ENCODE data around the gene ARRDC3. TPM values are rescaled to one million over a fixed set of nuclear protein-coding genes. Genes with fewer than 3 reads are reported as not detected.
"Not testable (repeated sequence)": the region's sequence is repeated elsewhere in the genome, so short reads cannot be mapped to it uniquely, and the experiment has no call there.

Gene ARRDC3
- total RNA-seq, 2 experiments from 2014 or later = 46.5 to 47.1 TPM

DNA sequence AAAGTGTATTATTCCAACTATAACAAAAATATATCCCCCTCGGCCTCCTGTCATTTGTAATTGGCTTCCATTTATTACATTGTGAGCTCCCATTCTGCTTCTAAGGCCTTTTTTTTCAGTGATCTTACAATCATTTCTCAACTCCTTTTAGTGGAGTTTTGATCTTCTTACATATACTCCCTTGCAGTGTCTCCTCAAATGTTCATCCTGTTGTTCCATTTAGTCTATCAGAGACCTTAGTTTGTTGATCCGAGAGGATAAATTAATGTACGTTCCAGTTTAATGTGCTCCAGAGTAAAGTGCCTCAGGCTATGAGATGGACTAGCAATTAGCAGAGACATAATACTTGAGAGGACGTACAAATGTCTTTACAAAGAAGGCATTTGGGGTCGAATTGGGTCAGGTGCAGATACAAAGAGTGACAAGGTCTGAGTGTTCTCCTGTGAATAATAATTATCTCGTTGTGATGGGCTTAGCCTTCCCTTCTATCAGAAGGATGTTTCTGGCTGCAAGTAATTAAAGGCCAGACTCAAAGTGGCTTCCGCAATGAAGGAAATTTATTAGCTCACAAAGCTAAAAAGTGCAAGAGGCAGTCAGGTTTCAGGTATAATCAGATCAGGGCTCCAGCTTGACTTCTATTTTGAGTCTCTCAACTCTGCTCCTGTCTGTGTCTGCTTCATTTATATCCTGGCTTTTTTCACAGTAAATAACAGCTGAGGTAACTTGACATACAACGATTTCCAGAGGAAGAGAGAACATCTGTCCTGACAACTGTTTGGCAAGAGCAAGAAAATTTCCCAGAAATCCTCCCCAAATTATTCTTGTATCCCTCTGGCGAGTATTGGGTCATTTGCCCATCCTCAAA is 30.1 kb downstream of the ARRDC3 start:
- H3K9me3 Mint-ChIP-seq = peaks cover 2% of the 10 kb centered on the region
- POLR2A ChIA-PET = no interaction called here
- no peak for DNase-seq
- H3K36me3 Mint-ChIP-seq (ENCODE audit: low read depth) = peaks cover 5% of the 10 kb centered on the region
- H3K4me1 Mint-ChIP-seq = no peaks in the 10 kb centered on the region
- CTCF ChIA-PET = no interaction called here
- H3K27ac Mint-ChIP-seq = no peak overlapping the region
- no peak overlapping the region for H3K4me3 Mint-ChIP-seq
- peaks cover 28% of the 10 kb centered on the region for H3K27me3 Mint-ChIP-seq

GRCh38 chr5:91345461-91345860 is 37.7 kb downstream of the ARRDC3 start:
- POLR2A ChIA-PET = no interaction called here
- Mint-ChIP-seq H3K4me1 (no peaks in the 10 kb centered on the region), H3K27me3 (peaks cover 6% of the 10 kb centered on the region), H3K9me3 (peaks cover 5% of the 10 kb centered on the region), H3K36me3 (ENCODE audit: low read depth) (peaks cover 5% of the 10 kb centered on the region), H3K4me3 (no peak overlapping the region), H3K27ac (no peak overlapping the region)
- no peak for DNase-seq
- CTCF ChIA-PET = interaction anchor here (0.7 kb wide), 1 partner anchor 22 kb away, joined by 3 read pairs; no protein-coding TSS in a partner anchor

- DNase-seq; H3K27me3 Mint-ChIP-seq; POLR2A ChIA-PET; H3K4me3 Mint-ChIP-seq; CTCF ChIA-PET; H3K27ac Mint-ChIP-seq; H3K9me3 Mint-ChIP-seq; H3K36me3 Mint-ChIP-seq (ENCODE audit: low read depth); H3K4me1 Mint-ChIP-seq: not testable (repeated sequence)
Observed at GRCh38 chr5:91344661-91345200, 38.4 kb downstream of the ARRDC3 start.

DNA sequence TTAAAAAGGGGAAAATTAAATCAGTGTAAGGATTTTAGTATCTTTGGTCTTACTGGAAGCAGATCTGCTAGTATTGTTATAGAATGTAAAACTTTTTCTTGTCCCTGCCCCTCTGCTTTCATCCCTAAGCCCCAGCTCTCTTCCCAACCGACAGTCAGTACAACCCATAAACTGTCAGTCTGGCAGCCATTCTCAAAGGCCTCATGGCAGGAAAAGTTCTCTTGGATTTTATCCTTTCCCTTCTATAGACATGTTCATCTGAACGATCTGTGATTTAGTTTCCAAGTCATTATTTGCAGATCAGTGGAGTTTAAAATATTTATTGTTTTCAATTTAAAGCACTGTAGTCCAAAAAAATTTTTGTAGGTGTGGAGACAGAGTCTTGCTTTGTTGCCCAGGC is 39.2 kb downstream of the ARRDC3 start:
- Mint-ChIP-seq H3K4me3 (no peak overlapping the region), H3K4me1 (no peaks in the 10 kb centered on the region), H3K27ac (no peak overlapping the region), H3K27me3 (peaks cover 5% of the 10 kb centered on the region), H3K36me3 (ENCODE audit: low read depth) (peaks cover 5% of the 10 kb centered on the region), H3K9me3 (peaks cover 5% of the 10 kb centered on the region)
- ChIA-PET CTCF (no interaction called here), POLR2A (no interaction called here)
- DNase-seq = no peak

DNA sequence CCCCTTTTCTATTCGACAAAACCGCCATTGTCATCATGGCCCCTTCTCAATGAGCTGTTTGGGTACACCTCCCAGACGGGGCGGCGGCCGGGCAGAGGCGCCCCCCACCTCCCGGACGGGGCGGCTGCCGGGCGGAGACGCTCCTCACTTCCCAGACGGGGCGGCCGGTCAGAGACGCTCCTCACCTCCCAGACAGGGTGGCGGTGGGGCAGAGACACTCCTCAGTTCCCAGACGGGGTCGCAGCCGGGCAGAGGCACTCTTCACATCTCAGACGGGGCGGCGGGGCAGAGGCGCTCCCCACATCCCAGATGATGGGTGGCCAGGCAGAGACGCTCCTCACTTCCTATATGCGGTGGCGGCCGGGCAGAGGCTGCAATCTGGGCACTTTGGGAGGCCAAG is 40.2 kb downstream of the ARRDC3 start:
- CTCF ChIA-PET; DNase-seq; H3K27me3 Mint-ChIP-seq; H3K4me1 Mint-ChIP-seq; H3K27ac Mint-ChIP-seq; H3K36me3 Mint-ChIP-seq (ENCODE audit: low read depth); H3K4me3 Mint-ChIP-seq; H3K9me3 Mint-ChIP-seq: not testable (repeated sequence)
- POLR2A ChIA-PET = interaction anchor here (1.7 kb wide), 1 partner anchor 10 kb away, joined by 5 read pairs; no protein-coding TSS in a partner anchor

GRCh38 chr5:91341154-91341553 is 42.0 kb downstream of the ARRDC3 start:
- Mint-ChIP-seq H3K4me3 (no peak overlapping the region), H3K9me3 (peaks cover 2% of the 10 kb centered on the region), H3K27me3 (peaks cover 2% of the 10 kb centered on the region), H3K27ac (no peak overlapping the region), H3K36me3 (ENCODE audit: low read depth) (no peaks in the 10 kb centered on the region), H3K4me1 (no peaks in the 10 kb centered on the region)
- ChIA-PET CTCF (interaction anchor here (1.1 kb wide), 1 partner anchor 9 kb away, joined by 3 read pairs; no protein-coding TSS in a partner anchor), POLR2A (interaction anchor here (0.7 to 1.7 kb wide), 3 partner anchors 8 to 42 kb away, joined by 3 to 5 read pairs (median 3); partner anchors contain the start of gene ARRDC3)
- no peak for DNase-seq

GRCh38 chr5:91340532-91340931 is 42.6 kb downstream of the ARRDC3 start:
- peaks cover 2% of the 10 kb centered on the region for H3K9me3 Mint-ChIP-seq
- H3K27me3 Mint-ChIP-seq = peaks cover 2% of the 10 kb centered on the region
- H3K27ac Mint-ChIP-seq = no peak overlapping the region
- ChIA-PET CTCF (interaction anchor here (1.1 kb wide), 1 partner anchor 8 kb away, joined by 3 read pairs; no protein-coding TSS in a partner anchor), POLR2A (no interaction called here)
- no peak overlapping the region for H3K4me3 Mint-ChIP-seq
- no peaks in the 10 kb centered on the region for H3K4me1 Mint-ChIP-seq
- H3K36me3 Mint-ChIP-seq (ENCODE audit: low read depth) = no peaks in the 10 kb centered on the region
- no peak for DNase-seq

DNA sequence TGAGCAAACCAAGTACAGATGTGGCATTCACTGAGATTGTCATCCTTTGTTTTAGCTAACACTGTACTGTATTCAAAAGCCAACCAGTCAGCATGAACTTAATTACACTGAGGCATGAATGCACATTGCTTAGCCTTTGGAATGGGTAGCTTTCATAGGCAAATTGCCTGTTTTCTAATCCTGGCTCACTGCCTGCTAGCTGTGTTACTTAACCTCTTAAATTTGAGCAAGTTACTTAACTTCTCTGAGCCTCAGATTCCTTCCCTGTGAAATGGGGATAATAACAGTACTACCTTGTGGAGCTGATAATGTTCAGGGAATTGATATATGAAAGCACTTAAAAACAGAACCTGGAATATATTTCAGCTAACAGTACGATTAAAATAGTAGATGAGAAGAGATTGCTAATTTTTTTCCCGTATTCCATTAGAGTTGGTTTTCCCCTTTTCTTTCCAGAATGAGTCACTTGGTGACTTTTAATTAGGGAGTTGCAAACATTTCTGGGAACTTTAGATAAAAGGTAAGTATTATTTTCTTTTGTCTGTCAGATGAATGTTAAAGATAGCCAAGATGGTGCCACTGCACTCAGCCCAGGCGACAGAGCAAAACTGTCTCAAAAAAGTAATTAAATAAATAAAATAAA is 43.9 kb downstream of the ARRDC3 start:
- Mint-ChIP-seq H3K4me3 (no peak overlapping the region), H3K4me1 (no peaks in the 10 kb centered on the region), H3K27me3 (no peaks in the 10 kb centered on the region), H3K9me3 (peaks cover 2% of the 10 kb centered on the region), H3K27ac (no peak overlapping the region), H3K36me3 (ENCODE audit: low read depth) (no peaks in the 10 kb centered on the region)
- DNase-seq = no peak
- ChIA-PET CTCF (interaction anchor here (1.0 kb wide), 1 partner anchor 45 kb away, joined by 3 read pairs; no protein-coding TSS in a partner anchor), POLR2A (no interaction called here)

GRCh38 chr5:91332267-91333045 is 50.7 kb downstream of the ARRDC3 start:
- peak; percentile 50 for DNase-seq
- ChIA-PET POLR2A (interaction anchor here (1.2 to 5.5 kb wide), 7 partner anchors 9 to 52 kb away, joined by 3 to 46 read pairs (median 7); partner anchors contain the start of gene ARRDC3), CTCF (interaction anchor here (0.7 to 1.6 kb wide), 3 partner anchors 9 to 61 kb away, joined by 3 to 5 read pairs (median 3); no protein-coding TSS in a partner anchor)
- Mint-ChIP-seq H3K4me1 (peaks cover 36% of the 10 kb centered on the region), H3K36me3 (ENCODE audit: low read depth) (no peaks in the 10 kb centered on the region), H3K4me3 (no peak overlapping the region), H3K27me3 (peaks cover 2% of the 10 kb centered on the region), H3K27ac (peak overlapping the region; percentile 61), H3K9me3 (no peaks in the 10 kb centered on the region)

DNA sequence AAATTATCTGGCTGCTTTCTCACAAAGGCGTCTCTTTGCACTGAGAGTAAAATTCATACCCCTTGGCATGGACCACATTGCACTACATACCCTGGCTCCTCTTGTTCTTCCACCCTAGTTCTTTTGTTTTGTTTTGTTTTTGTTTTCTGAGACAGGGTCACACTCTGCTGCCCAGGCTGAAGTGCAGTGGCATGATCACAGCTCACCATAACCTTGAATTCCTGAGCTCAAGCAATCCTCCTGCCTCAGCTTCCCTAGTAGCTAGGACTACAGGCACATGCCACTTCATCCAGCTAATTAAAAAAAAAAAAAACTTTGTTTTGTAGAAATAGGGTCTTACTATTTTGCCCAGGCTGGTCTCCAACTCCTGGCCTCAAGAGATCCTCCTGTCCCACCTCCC is 51.4 kb downstream of the ARRDC3 start:
- ChIA-PET POLR2A (interaction anchor here (1.2 to 5.5 kb wide), 7 partner anchors 10 to 52 kb away, joined by 3 to 46 read pairs (median 7); partner anchors contain the start of gene ARRDC3), CTCF (interaction anchor here (1.4 to 1.6 kb wide), 2 partner anchors 53 to 60 kb away, joined by 3 to 5 read pairs; no protein-coding TSS in a partner anchor)
- DNase-seq = no peak
- Mint-ChIP-seq H3K27ac (peak overlapping the region; percentile 36), H3K27me3 (peaks cover 2% of the 10 kb centered on the region), H3K9me3 (no peaks in the 10 kb centered on the region), H3K36me3 (ENCODE audit: low read depth) (no peaks in the 10 kb centered on the region), H3K4me1 (peaks cover 36% of the 10 kb centered on the region), H3K4me3 (no peak overlapping the region)

DNA sequence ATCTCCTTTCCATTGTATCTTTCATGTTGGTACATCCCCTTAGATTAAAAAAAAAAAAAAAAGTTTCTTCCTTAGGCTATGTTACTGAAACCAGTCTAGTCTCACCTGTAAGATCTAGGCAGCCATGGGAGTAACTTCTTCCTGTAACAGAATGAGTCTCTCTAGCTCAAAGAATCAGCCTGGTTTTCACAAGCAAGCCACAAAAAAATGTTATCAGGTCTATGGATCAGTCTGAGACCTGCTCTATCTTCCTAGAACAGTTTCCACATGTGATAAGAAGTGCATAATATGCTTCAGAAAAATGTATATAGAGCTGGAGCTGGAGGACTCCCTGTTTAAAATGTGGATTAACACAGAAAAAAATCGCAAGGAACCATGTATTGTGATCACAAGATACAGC is 53.8 kb downstream of the ARRDC3 start:
- peak; percentile 17 for DNase-seq
- CTCF ChIA-PET = interaction anchor here (0.6 to 1.1 kb wide), 6 partner anchors 10 to 52 kb away, joined by 3 to 7 read pairs (median 4); no protein-coding TSS in a partner anchor
- Mint-ChIP-seq H3K36me3 (ENCODE audit: low read depth) (no peaks in the 10 kb centered on the region), H3K27me3 (peaks cover 4% of the 10 kb centered on the region), H3K4me3 (no peak overlapping the region), H3K27ac (no peak overlapping the region), H3K9me3 (no peaks in the 10 kb centered on the region), H3K4me1 (peaks cover 36% of the 10 kb centered on the region)
- POLR2A ChIA-PET = interaction anchor here (0.7 to 5.5 kb wide), 6 partner anchors 13 to 54 kb away, joined by 4 to 46 read pairs (median 9); partner anchors contain the start of gene ARRDC3

DNA sequence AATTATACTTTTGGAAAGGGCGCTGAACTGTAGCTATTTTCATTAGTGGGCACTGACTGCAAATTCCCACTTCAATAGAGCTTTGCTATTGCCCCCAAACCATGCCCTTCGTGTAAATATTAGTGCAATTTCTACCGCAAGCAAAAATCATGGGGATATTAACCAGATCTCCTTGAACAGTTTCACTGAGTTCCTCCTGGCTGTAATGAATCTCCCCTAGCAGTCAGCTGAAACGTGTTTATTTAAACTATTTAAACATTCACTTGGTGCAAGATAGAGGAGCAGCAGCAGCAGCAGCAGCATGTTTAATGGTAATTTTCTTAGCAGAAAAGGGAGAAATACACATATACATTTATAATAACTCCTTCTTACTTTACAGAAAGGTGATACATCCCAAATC is 54.4 kb downstream of the ARRDC3 start:
- DNase-seq = no peak
- no peaks in the 10 kb centered on the region for H3K36me3 Mint-ChIP-seq (ENCODE audit: low read depth)
- no peak overlapping the region for H3K27ac Mint-ChIP-seq
- H3K27me3 Mint-ChIP-seq = peaks cover 4% of the 10 kb centered on the region
- no peak overlapping the region for H3K4me3 Mint-ChIP-seq
- peaks cover 37% of the 10 kb centered on the region for H3K4me1 Mint-ChIP-seq
- no peaks in the 10 kb centered on the region for H3K9me3 Mint-ChIP-seq
- CTCF ChIA-PET = interaction anchor here (0.6 to 1.1 kb wide), 5 partner anchors 10 to 52 kb away, joined by 3 to 5 read pairs (median 4); no protein-coding TSS in a partner anchor
- POLR2A ChIA-PET = interaction anchor here (0.7 to 5.5 kb wide), 6 partner anchors 13 to 55 kb away, joined by 4 to 46 read pairs (median 9); partner anchors contain the start of gene ARRDC3

All from activated CD4-positive, alpha-beta memory T cell treated with anti-CD3 and anti-CD28 coated beads, Interleukin-2, amount 10 ng/mL, durations not matched to agents 7 days and 5 days (primary cell).